Measurements from ENCODE around the gene PSMD9. TPM values are rescaled to one million over a fixed set of nuclear protein-coding genes. Genes with fewer than 3 reads are reported as not detected.
"Not testable (repeated sequence)": the region's sequence is repeated elsewhere in the genome, so short reads cannot be mapped to it uniquely, and the experiment has no call there.

PSMD9 gene
- total RNA-seq, 5 donors from 2014 or later (not counting 1 experiment from before 2014, with no cell fraction given): 42.1 to 57.3 (median 48.1) TPM

GRCh38 chr12:121872546-121873215 is 15.9 kb upstream of the PSMD9 start:
- no peaks in the 10 kb centered on the region for H3K27me3 Mint-ChIP-seq
- ATAC-seq (replicated peaks in 1 of 4): no peak
- CTCF ChIA-PET: no interaction called here

GRCh38 chr12:121873216-121873569 is 15.4 kb upstream of the PSMD9 start:
- no peak overlapping the region for H3K4me3 ChIP-seq (ENCODE audit: control insufficient read depth in 1 of 2, extremely low read depth in 1 of 2, low read length in 1 of 2)
- H3K27ac ChIP-seq (ENCODE audit: low read length): no peak overlapping the region
- Mint-ChIP-seq H3K9me3 (no peaks in the 10 kb centered on the region), H3K27me3 (no peaks in the 10 kb centered on the region), H3K4me1 (no peaks in the 10 kb centered on the region), H3K27ac (no peak overlapping the region), H3K4me3 (no peak overlapping the region), H3K36me3 (no peaks in the 10 kb centered on the region)
- 100% methylated on average over 4 of the region's 6 CpGs for WGBS (ENCODE audit: insufficient coverage)
- H3K27me3 ChIP-seq (replicated peaks in 1 of 2; ENCODE audit: control insufficient read depth in 2 of 2, extremely low read depth in 1 of 2, insufficient read depth in 2 of 2, low read length in 1 of 2): no peaks in the 10 kb centered on the region
- CTCF ChIA-PET: no interaction called here
- POLR2A ChIA-PET: no interaction called here
- H3K4me1 ChIP-seq (ENCODE audit: control insufficient read depth in 1 of 2, extremely low read depth in 1 of 2, insufficient read depth in 2 of 2, low read length in 2 of 2): no peaks in the 10 kb centered on the region
- peaks cover 0 to 5% of the 10 kb centered on the region in 2 donors for H3K36me3 ChIP-seq (ENCODE audit: control insufficient read depth in 2 of 2, extremely low read depth in 1 of 2, insufficient read depth in 1 of 2, low read length in 1 of 2)
- DNase-seq (no peak), ATAC-seq (replicated peaks in 1 of 4) (no peak)
- no peaks in the 10 kb centered on the region for H3K9me3 ChIP-seq

More at GRCh38 chr12:121872546-121873215, 15.9 kb upstream of the PSMD9 start:
- POLR2A ChIA-PET: no interaction called here
- H3K4me3 Mint-ChIP-seq: no peak overlapping the region
- Histone ChIP-seq H3K27ac (ENCODE audit: low read length) (no peak overlapping the region), H3K4me3 (ENCODE audit: control insufficient read depth in 1 of 2, extremely low read depth in 1 of 2, low read length in 1 of 2) (no peak overlapping the region), H3K36me3 (ENCODE audit: control insufficient read depth in 2 of 2, extremely low read depth in 1 of 2, insufficient read depth in 1 of 2, low read length in 1 of 2) (peaks cover 0 to 5% of the 10 kb centered on the region in 2 donors), H3K27me3 (replicated peaks in 1 of 2; ENCODE audit: control insufficient read depth in 2 of 2, extremely low read depth in 1 of 2, insufficient read depth in 2 of 2, low read length in 1 of 2) (no peaks in the 10 kb centered on the region), H3K9me3 (no peaks in the 10 kb centered on the region), H3K4me1 (ENCODE audit: control insufficient read depth in 1 of 2, extremely low read depth in 1 of 2, insufficient read depth in 2 of 2, low read length in 2 of 2) (no peaks in the 10 kb centered on the region)
- no peaks in the 10 kb centered on the region for H3K36me3 Mint-ChIP-seq
- 73% methylated on average over 4 of the region's 5 CpGs for WGBS (ENCODE audit: insufficient coverage)
- no peaks in the 10 kb centered on the region for H3K9me3 Mint-ChIP-seq
- no peaks in the 10 kb centered on the region for H3K4me1 Mint-ChIP-seq
- DNase-seq: no peak
- H3K27ac Mint-ChIP-seq: no peak overlapping the region

GRCh38 chr12:121874071-121874470 is 14.5 kb upstream of the PSMD9 start:
- Histone ChIP-seq H3K27me3 (replicated peaks in 1 of 2; ENCODE audit: control insufficient read depth in 2 of 2, extremely low read depth in 1 of 2, insufficient read depth in 2 of 2, low read length in 1 of 2) (no peaks in the 10 kb centered on the region), H3K4me1 (ENCODE audit: control insufficient read depth in 1 of 2, extremely low read depth in 1 of 2, insufficient read depth in 2 of 2, low read length in 2 of 2) (no peaks in the 10 kb centered on the region), H3K36me3 (ENCODE audit: control insufficient read depth in 2 of 2, extremely low read depth in 1 of 2, insufficient read depth in 1 of 2, low read length in 1 of 2) (peaks cover 0 to 5% of the 10 kb centered on the region in 2 donors), H3K27ac (ENCODE audit: low read length) (no peak overlapping the region), H3K4me3 (ENCODE audit: control insufficient read depth in 1 of 2, extremely low read depth in 1 of 2, low read length in 1 of 2) (no peak overlapping the region), H3K9me3 (no peaks in the 10 kb centered on the region)
- Mint-ChIP-seq H3K9me3 (no peaks in the 10 kb centered on the region), H3K27me3 (no peaks in the 10 kb centered on the region), H3K36me3 (no peaks in the 10 kb centered on the region), H3K4me1 (no peaks in the 10 kb centered on the region), H3K27ac (no peak overlapping the region), H3K4me3 (no peak overlapping the region)
- ATAC-seq (replicated peaks in 1 of 4) (no peak), DNase-seq (no peak)
- ChIA-PET CTCF (no interaction called here), POLR2A (no interaction called here)
- no CpG with 5 or more reads among the region's 6 CpGs for WGBS (ENCODE audit: insufficient coverage)

GRCh38 chr12:121875582-121875981 is 13.0 kb upstream of the PSMD9 start:
- no peak overlapping the region for H3K27ac ChIP-seq (ENCODE audit: low read length)
- Mint-ChIP-seq H3K9me3 (no peaks in the 10 kb centered on the region), H3K27ac (no peak overlapping the region), H3K36me3 (no peaks in the 10 kb centered on the region), H3K4me3 (no peak overlapping the region), H3K27me3 (no peaks in the 10 kb centered on the region), H3K4me1 (no peaks in the 10 kb centered on the region)
- H3K27me3 ChIP-seq (replicated peaks in 1 of 2; ENCODE audit: control insufficient read depth in 2 of 2, extremely low read depth in 1 of 2, insufficient read depth in 2 of 2, low read length in 1 of 2): no peaks in the 10 kb centered on the region
- H3K4me3 ChIP-seq (ENCODE audit: control insufficient read depth in 1 of 2, extremely low read depth in 1 of 2, low read length in 1 of 2): no peak overlapping the region
- DNase-seq (no peak), ATAC-seq (replicated peaks in 1 of 4) (no peak)
- POLR2A ChIA-PET: interaction anchor here in 1 of 2 donors (0.6 kb wide), 1 partner anchor 286 kb away, joined by 4 read pairs; no protein-coding TSS in a partner anchor
- WGBS (ENCODE audit: insufficient coverage): 90% methylated on average over 5 of the region's 6 CpGs
- CTCF ChIA-PET: no interaction called here
- H3K9me3 ChIP-seq: no peaks in the 10 kb centered on the region
- H3K4me1 ChIP-seq (ENCODE audit: control insufficient read depth in 1 of 2, extremely low read depth in 1 of 2, insufficient read depth in 2 of 2, low read length in 2 of 2): no peaks in the 10 kb centered on the region
- peaks cover 0 to 5% of the 10 kb centered on the region in 2 donors for H3K36me3 ChIP-seq (ENCODE audit: control insufficient read depth in 2 of 2, extremely low read depth in 1 of 2, insufficient read depth in 1 of 2, low read length in 1 of 2)

- H3K9me3 ChIP-seq; H3K4me1 Mint-ChIP-seq; H3K36me3 ChIP-seq (ENCODE audit: control insufficient read depth in 2 of 2, extremely low read depth in 1 of 2, insufficient read depth in 1 of 2, low read length in 1 of 2); DNase-seq; H3K27me3 Mint-ChIP-seq; H3K27ac ChIP-seq (ENCODE audit: low read length); H3K4me3 Mint-ChIP-seq; ATAC-seq (replicated peaks in 1 of 4); H3K27me3 ChIP-seq (replicated peaks in 1 of 2; ENCODE audit: control insufficient read depth in 2 of 2, extremely low read depth in 1 of 2, insufficient read depth in 2 of 2, low read length in 1 of 2); H3K36me3 Mint-ChIP-seq; H3K4me1 ChIP-seq (ENCODE audit: control insufficient read depth in 1 of 2, extremely low read depth in 1 of 2, insufficient read depth in 2 of 2, low read length in 2 of 2); CTCF ChIA-PET; H3K27ac Mint-ChIP-seq; H3K9me3 Mint-ChIP-seq; H3K4me3 ChIP-seq (ENCODE audit: control insufficient read depth in 1 of 2, extremely low read depth in 1 of 2, low read length in 1 of 2): not testable (repeated sequence)
- POLR2A ChIA-PET: interaction anchor here in 1 of 2 donors (0.6 kb wide), 1 partner anchor 286 kb away, joined by 4 read pairs; no protein-coding TSS in a partner anchor
- no CpG with 5 or more reads among the region's 8 CpGs for WGBS (ENCODE audit: insufficient coverage)
These were observed 12.5 kb upstream of the PSMD9 start for GRCh38 chr12:121876080-121876447.

- 83% methylated on average over 1 of the region's 4 CpGs for WGBS (ENCODE audit: insufficient coverage)
- Mint-ChIP-seq H3K4me1 (peaks cover 1 to 7% (median 5%) of the 10 kb centered on the region in 3 donors), H3K4me3 (no peak overlapping the region), H3K27ac (no peak overlapping the region), H3K27me3 (peaks cover 0 to under 1% of the 10 kb centered on the region in 2 donors), H3K36me3 (no peaks in the 10 kb centered on the region), H3K9me3 (no peaks in the 10 kb centered on the region)
- Histone ChIP-seq H3K4me3 (ENCODE audit: control insufficient read depth in 1 of 2, extremely low read depth in 1 of 2, low read length in 1 of 2) (no peak overlapping the region), H3K4me1 (ENCODE audit: control insufficient read depth in 1 of 2, extremely low read depth in 1 of 2, insufficient read depth in 2 of 2, low read length in 2 of 2) (peaks cover 0 to 3% of the 10 kb centered on the region in 2 experiments), H3K27ac (ENCODE audit: low read length) (no peak overlapping the region), H3K9me3 (no peaks in the 10 kb centered on the region), H3K36me3 (ENCODE audit: control insufficient read depth in 2 of 2, extremely low read depth in 1 of 2, insufficient read depth in 1 of 2, low read length in 1 of 2) (no peaks in the 10 kb centered on the region), H3K27me3 (replicated peaks in 1 of 2; ENCODE audit: control insufficient read depth in 2 of 2, extremely low read depth in 1 of 2, insufficient read depth in 2 of 2, low read length in 1 of 2) (no peaks in the 10 kb centered on the region)
- ATAC-seq (replicated peaks in 1 of 4): no peak
- POLR2A ChIA-PET: interaction anchor here in 1 of 2 donors (0.5 to 0.7 kb wide), 2 partner anchors 370 to 1411 kb away, joined by 4 to 6 read pairs; no protein-coding TSS in a partner anchor
- CTCF ChIA-PET: interaction anchor here in 1 of 2 donors (0.7 to 1.4 kb wide), 3 partner anchors 89 to 166 kb away, joined by 3 to 5 read pairs (median 4); no protein-coding TSS in a partner anchor
- DNase-seq: no peak
These were observed 5.3 kb upstream of the PSMD9 start for GRCh38 chr12:121883315-121883660.
